ENCODE measurements around the gene HCAR3.

Gene HCAR3

GRCh38 chr12:122724641-122725243, 8.1 kb upstream of the HCAR3 start:
- TF ChIP-seq, protein P1, sequence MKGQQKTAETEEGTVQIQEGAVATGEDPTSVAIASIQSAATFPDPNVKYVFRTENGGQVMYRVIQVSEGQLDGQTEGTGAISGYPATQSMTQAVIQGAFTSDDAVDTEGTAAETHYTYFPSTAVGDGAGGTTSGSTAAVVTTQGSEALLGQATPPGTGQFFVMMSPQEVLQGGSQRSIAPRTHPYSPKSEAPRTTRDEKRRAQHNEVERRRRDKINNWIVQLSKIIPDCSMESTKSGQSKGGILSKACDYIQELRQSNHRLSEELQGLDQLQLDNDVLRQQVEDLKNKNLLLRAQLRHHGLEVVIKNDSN (IDR thresholded peaks at IDR 0.05): no peak
- TF ChIP-seq, protein P2, sequence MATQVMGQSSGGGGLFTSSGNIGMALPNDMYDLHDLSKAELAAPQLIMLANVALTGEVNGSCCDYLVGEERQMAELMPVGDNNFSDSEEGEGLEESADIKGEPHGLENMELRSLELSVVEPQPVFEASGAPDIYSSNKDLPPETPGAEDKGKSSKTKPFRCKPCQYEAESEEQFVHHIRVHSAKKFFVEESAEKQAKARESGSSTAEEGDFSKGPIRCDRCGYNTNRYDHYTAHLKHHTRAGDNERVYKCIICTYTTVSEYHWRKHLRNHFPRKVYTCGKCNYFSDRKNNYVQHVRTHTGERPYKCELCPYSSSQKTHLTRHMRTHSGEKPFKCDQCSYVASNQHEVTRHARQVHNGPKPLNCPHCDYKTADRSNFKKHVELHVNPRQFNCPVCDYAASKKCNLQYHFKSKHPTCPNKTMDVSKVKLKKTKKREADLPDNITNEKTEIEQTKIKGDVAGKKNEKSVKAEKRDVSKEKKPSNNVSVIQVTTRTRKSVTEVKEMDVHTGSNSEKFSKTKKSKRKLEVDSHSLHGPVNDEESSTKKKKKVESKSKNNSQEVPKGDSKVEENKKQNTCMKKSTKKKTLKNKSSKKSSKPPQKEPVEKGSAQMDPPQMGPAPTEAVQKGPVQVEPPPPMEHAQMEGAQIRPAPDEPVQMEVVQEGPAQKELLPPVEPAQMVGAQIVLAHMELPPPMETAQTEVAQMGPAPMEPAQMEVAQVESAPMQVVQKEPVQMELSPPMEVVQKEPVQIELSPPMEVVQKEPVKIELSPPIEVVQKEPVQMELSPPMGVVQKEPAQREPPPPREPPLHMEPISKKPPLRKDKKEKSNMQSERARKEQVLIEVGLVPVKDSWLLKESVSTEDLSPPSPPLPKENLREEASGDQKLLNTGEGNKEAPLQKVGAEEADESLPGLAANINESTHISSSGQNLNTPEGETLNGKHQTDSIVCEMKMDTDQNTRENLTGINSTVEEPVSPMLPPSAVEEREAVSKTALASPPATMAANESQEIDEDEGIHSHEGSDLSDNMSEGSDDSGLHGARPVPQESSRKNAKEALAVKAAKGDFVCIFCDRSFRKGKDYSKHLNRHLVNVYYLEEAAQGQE (IDR thresholded peaks at IDR 0.05; ENCODE audit: low read depth): no peak
- no peak for TF ChIP-seq MAX (IDR thresholded peaks at IDR 0.05)
- no peak for TF ChIP-seq EP300 (IDR thresholded peaks at IDR 0.05; ENCODE audit: borderline replicate concordance)
- no peak for TF ChIP-seq TCF12 (IDR thresholded peaks at IDR 0.05; ENCODE audit: low read depth)
- TF ChIP-seq TAF1 (IDR thresholded peaks at IDR 0.05; ENCODE audit: low read depth): no peak
- no peak for TF ChIP-seq EGR1 (IDR thresholded peaks at IDR 0.05)
- TF ChIP-seq YY1 (IDR thresholded peaks at IDR 0.05; ENCODE audit: low read depth): no peak
- no peak for TF ChIP-seq NFIC (IDR thresholded peaks at IDR 0.05)
- no peak for TF ChIP-seq ZBTB7A (IDR thresholded peaks at IDR 0.05; ENCODE audit: low read depth)
- no peak for TF ChIP-seq CEBPB (IDR thresholded peaks at IDR 0.05)
- TF ChIP-seq CREB1 (IDR thresholded peaks at IDR 0.05; ENCODE audit: low read depth): no peak

- TF ChIP-seq MAX (IDR thresholded peaks at IDR 0.05) (no peak), ZBTB7A (IDR thresholded peaks at IDR 0.05; ENCODE audit: low read depth) (no peak), FOXM1 (IDR thresholded peaks at IDR 0.05; ENCODE audit: borderline replicate concordance, low read depth) (no peak), YY1 (IDR thresholded peaks at IDR 0.05; ENCODE audit: low read depth) (no peak), EP300 (IDR thresholded peaks at IDR 0.05; ENCODE audit: borderline replicate concordance) (no peak), RAD21 (IDR thresholded peaks at IDR 0.05; ENCODE audit: low read depth) (no peak), TCF12 (IDR thresholded peaks at IDR 0.05; ENCODE audit: low read depth) (no peak), CEBPB (IDR thresholded peaks at IDR 0.05) (no peak), CREB1 (IDR thresholded peaks at IDR 0.05; ENCODE audit: low read depth) (no peak), EGR1 (IDR thresholded peaks at IDR 0.05) (no peak), TEAD4 (IDR thresholded peaks at IDR 0.05) (no peak)
- TF ChIP-seq, protein P1 (IDR thresholded peaks at IDR 0.05): no peak
- TF ChIP-seq, protein P2 (IDR thresholded peaks at IDR 0.05; ENCODE audit: low read depth): no peak
Observed at GRCh38 chr12:122722387-122722786, 5.8 kb upstream of the HCAR3 start.

DNA sequence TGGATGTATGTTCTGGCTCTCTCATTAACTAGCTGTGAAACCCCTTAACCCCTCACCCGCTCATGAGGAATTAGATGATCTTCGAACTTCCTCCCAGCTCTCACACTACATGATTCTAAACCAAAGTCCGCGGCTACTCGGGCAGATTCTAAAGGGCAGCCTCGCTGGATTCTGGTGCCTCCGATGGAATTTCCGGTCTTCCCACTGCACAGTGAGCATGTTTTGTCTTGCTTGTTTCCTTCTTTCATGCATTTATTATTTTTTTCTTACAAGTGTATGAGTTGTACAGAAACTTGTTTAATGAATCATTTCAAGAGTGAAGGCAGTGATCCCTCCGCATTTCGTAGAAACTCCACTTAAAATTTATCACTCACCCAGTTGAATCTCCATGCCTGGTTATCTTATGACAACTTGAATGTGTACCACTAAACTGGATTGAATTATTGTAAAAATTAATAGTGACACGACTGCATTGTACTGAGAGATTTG, 4.5 kb upstream of the HCAR3 start:
- TF ChIP-seq FOXM1 (IDR thresholded peaks at IDR 0.05; ENCODE audit: borderline replicate concordance, low read depth): no peak
- no peak for TF ChIP-seq YY1 (IDR thresholded peaks at IDR 0.05; ENCODE audit: low read depth)
- no peak for TF ChIP-seq EGR1 (IDR thresholded peaks at IDR 0.05)
- no peak for TF ChIP-seq TAF1 (IDR thresholded peaks at IDR 0.05; ENCODE audit: low read depth)
- no peak for TF ChIP-seq TEAD4 (IDR thresholded peaks at IDR 0.05)
- no peak for TF ChIP-seq CREB1 (IDR thresholded peaks at IDR 0.05; ENCODE audit: low read depth)
- TF ChIP-seq EP300 (IDR thresholded peaks at IDR 0.05; ENCODE audit: borderline replicate concordance): no peak
- no peak for TF ChIP-seq CEBPB (IDR thresholded peaks at IDR 0.05)
- TF ChIP-seq, protein P1 (IDR thresholded peaks at IDR 0.05): no peak
- TF ChIP-seq ZBTB7A (IDR thresholded peaks at IDR 0.05; ENCODE audit: low read depth): no peak
- TF ChIP-seq, protein P2 (IDR thresholded peaks at IDR 0.05; ENCODE audit: low read depth): no peak
- TF ChIP-seq NFIC (IDR thresholded peaks at IDR 0.05): no peak
- TF ChIP-seq MAX (IDR thresholded peaks at IDR 0.05): no peak
- no peak for TF ChIP-seq RAD21 (IDR thresholded peaks at IDR 0.05; ENCODE audit: low read depth)
- TF ChIP-seq TCF12 (IDR thresholded peaks at IDR 0.05; ENCODE audit: low read depth): no peak

Data from Ishikawa (cell line).